H1 (cell line): ENCODE measurements around the gene FBXO2. TPM values are rescaled to one million over a fixed set of nuclear protein-coding genes. Genes with fewer than 3 reads are reported as not detected.

ENCODE experiments used
- CTCF ChIA-PET: fragments of 300-600 bp; sonication (Branson Sonifier 250); formaldehyde crosslinking; loops from one replicate; lab custom pipeline; 2021; ENCODE audit not compliant: partially characterized antibody; lab: Charles Lee
- POLR2A ChIA-PET: fragments of 300-600 bp; sonication (Branson Sonifier 250); formaldehyde crosslinking; loops from one replicate; lab custom pipeline; 2021; ENCODE audit warnings: inconsistent platforms; ENCODE audit not compliant: partially characterized antibody; lab: Charles Lee
- DNase-seq, 2 experiments: peaks; one replicate each; pipeline versions ENCODE4 v3.0.0 to v3.0.0-alpha.2; 2010 to 2022; ENCODE audit warnings: low spot score in 2 of 2, low read depth in 1 of 2, mixed read lengths in 1 of 2
- FAIRE-seq: peaks from 2 replicates; lab custom pipeline; 2011; peaks lifted over from hg19 to GRCh38; lab: Jason Lieb, UNC
- H2AFZ ChIP-seq: 2 replicates; pipeline ENCODE4 v1.8.1; 2012; ENCODE audit warnings: low read length, inconsistent platforms
- H2AK5ac ChIP-seq: 2 replicates; pipeline ENCODE4 v1.6.1; 2013; ENCODE audit warnings: low read depth, low read length
- H2BK120ac ChIP-seq: replicated peaks from 2 replicates; pipeline ENCODE3; 2013; ENCODE audit warnings: low read depth, low read length, inconsistent platforms
- H2BK12ac ChIP-seq: 2 replicates; pipeline ENCODE4 v1.6.1; 2013; ENCODE audit warnings: low read depth, low read length
- H2BK15ac ChIP-seq: 2 replicates; pipeline ENCODE4 v1.6.1; 2013; ENCODE audit warnings: low read length
- H2BK20ac ChIP-seq: 2 replicates; pipeline ENCODE4 v1.6.1; 2013; ENCODE audit warnings: low read length
- H2BK5ac ChIP-seq: 2 replicates; pipeline ENCODE4 v1.6.1; 2013; ENCODE audit warnings: low read depth, low read length
- H3K14ac ChIP-seq: 2 replicates; pipeline ENCODE4 v1.6.1; 2013; ENCODE audit warnings: inconsistent platforms; ENCODE audit not compliant: insufficient read length
- H3K18ac ChIP-seq: 2 replicates; pipeline ENCODE4 v1.6.1; 2013; ENCODE audit warnings: low read length; ENCODE audit errors: extremely low read depth
- H3K23ac ChIP-seq: 2 replicates; pipeline ENCODE4 v1.6.1; 2013; ENCODE audit warnings: inconsistent platforms; ENCODE audit not compliant: insufficient read length
- H3K23me2 ChIP-seq: 2 replicates; pipeline ENCODE4 v1.6.1; 2013; ENCODE audit warnings: low read depth, low read length
- H3K27ac ChIP-seq: 2 replicates; pipeline ENCODE4 v1.6.1; 2011; ENCODE audit warnings: low read depth, low read length, inconsistent platforms
- H3K27me3 ChIP-seq, 4 experiments: replicated peaks in 1 of 4; 1 replicate in 1 of 4; 2 replicates in 3 of 4; pipeline versions ENCODE4 v1.6.1 to v1.8.1; 2011 to 2013; ENCODE audit warnings: low read length in 3 of 4, mild to moderate bottlenecking in 3 of 4, inconsistent platforms in 2 of 4, mixed read lengths in 2 of 4, moderate library complexity in 1 of 4; ENCODE audit not compliant: control insufficient read depth in 3 of 4, insufficient read depth in 3 of 4; ENCODE audit errors: extremely low read depth in 1 of 4
- H3K36me3 ChIP-seq, 4 experiments: 2 replicates each; pipeline versions ENCODE4 v1.6.1 to v1.8.1; 2011 to 2013; ENCODE audit warnings: mild to moderate bottlenecking in 4 of 4, low read length in 3 of 4, moderate library complexity in 2 of 4, control low read depth in 1 of 4, inconsistent platforms in 1 of 4; ENCODE audit not compliant: insufficient read depth in 4 of 4, control insufficient read depth in 2 of 4
- H3K4ac ChIP-seq: replicated peaks from 2 replicates; pipeline ENCODE3; 2013; ENCODE audit warnings: low read length, low read depth, mixed read lengths, inconsistent platforms; ENCODE audit not compliant: insufficient read length
- H3K4me1 ChIP-seq, 4 experiments: replicated peaks in 1 of 4; 1 replicate in 1 of 4; 2 replicates in 3 of 4; pipeline versions ENCODE4 v1.6.1 to v1.8.1; 2011 to 2013; ENCODE audit warnings: low read length in 3 of 4, inconsistent platforms in 2 of 4, mixed read lengths in 1 of 4; ENCODE audit not compliant: insufficient read depth in 4 of 4, control insufficient read depth in 3 of 4
- H3K4me2 ChIP-seq, 2 experiments: 2 replicates each; pipeline versions ENCODE4 v1.6.1 to v1.8.1; 2011 to 2013; ENCODE audit warnings: low read depth in 2 of 2, low read length in 2 of 2, control low read depth in 1 of 2, inconsistent platforms in 1 of 2, mild to moderate bottlenecking in 1 of 2; ENCODE audit not compliant: insufficient read depth in 1 of 2
- H3K4me3 ChIP-seq, 4 experiments: fragments of 200-600, 300-600 bp in 1 of 4; sonication (generic), shearing (Covaris generic), sonication (Bioruptor Twin) in 1 of 4; 2 replicates each; pipeline versions ENCODE4 v1.5.1 to v1.8.1; 2011 to 2016; ENCODE audit warnings: low read length in 4 of 4, low read depth in 3 of 4, control low read depth in 2 of 4, inconsistent platforms in 2 of 4, mild to moderate bottlenecking in 2 of 4, mixed read lengths in 1 of 4, moderate library complexity in 1 of 4; ENCODE audit not compliant: insufficient read depth in 2 of 4; ENCODE audit errors: extremely low read depth in 1 of 4
- H3K56ac ChIP-seq: replicated peaks from 2 replicates; pipeline ENCODE3; 2013; ENCODE audit warnings: low read depth, mild to moderate bottlenecking, mixed read lengths, low read length, inconsistent platforms; ENCODE audit not compliant: insufficient read length
- H3K79me1 ChIP-seq: 2 replicates; pipeline ENCODE4 v1.6.1; 2013; ENCODE audit warnings: low read depth, low read length, control low read depth
- H3K79me2 ChIP-seq, 2 experiments: 2 replicates each; pipeline versions ENCODE4 v1.6.1 to v1.8.1; 2012 to 2013; ENCODE audit warnings: low read length in 2 of 2, mild to moderate bottlenecking in 2 of 2, inconsistent platforms in 1 of 2; ENCODE audit not compliant: insufficient read depth in 2 of 2, control insufficient read depth in 1 of 2
- H3K9ac ChIP-seq, 4 experiments: replicated peaks in 1 of 4; 1 replicate in 1 of 4; 2 replicates in 3 of 4; pipeline versions ENCODE4 v1.6.1 to v1.8.1; 2011 to 2013; ENCODE audit warnings: low read depth in 3 of 4, low read length in 3 of 4, control low read depth in 2 of 4, mild to moderate bottlenecking in 2 of 4, moderate library complexity in 2 of 4, inconsistent platforms in 1 of 4; ENCODE audit errors: extremely low read depth in 1 of 4
- H3K9me3 ChIP-seq, 2 experiments: 2 replicates each; pipeline versions ENCODE4 v1.6.1 to v1.8.1; 2012 to 2013; ENCODE audit warnings: mild to moderate bottlenecking in 2 of 2, moderate library complexity in 2 of 2, control low read depth in 1 of 2, inconsistent platforms in 1 of 2, low read depth in 1 of 2, low read length in 1 of 2, mixed read lengths in 1 of 2; ENCODE audit not compliant: insufficient read depth in 2 of 2
- H4K20me1 ChIP-seq, 2 experiments: replicated peaks in 1 of 2; 2 replicates each; pipeline versions ENCODE3 to v1.8.1; 2011 to 2013; ENCODE audit warnings: inconsistent platforms in 2 of 2, low read length in 2 of 2, mild to moderate bottlenecking in 1 of 2; ENCODE audit not compliant: insufficient read depth in 2 of 2, control insufficient read depth in 1 of 2
- H4K5ac ChIP-seq: 2 replicates; pipeline ENCODE4 v1.6.1; 2013; ENCODE audit warnings: low read length, low read depth, mixed read lengths, inconsistent platforms; ENCODE audit not compliant: insufficient read length
- H4K8ac ChIP-seq: 2 replicates; pipeline ENCODE4 v1.8.0; 2013; ENCODE audit warnings: mild to moderate bottlenecking, moderate library complexity, low read length, inconsistent platforms; ENCODE audit not compliant: insufficient read depth; ENCODE audit errors: extremely low read depth
- H4K91ac ChIP-seq: replicated peaks from 2 replicates; pipeline ENCODE3; 2013; ENCODE audit warnings: low read length, mixed read lengths, inconsistent platforms; ENCODE audit not compliant: insufficient read length
- BACH1 ChIP-seq: IDR thresholded peaks from 2 replicates; pipeline ENCODE4 v1.6.1; 2012; ENCODE audit warnings: low read length, improper control_type of control experiment
- BRCA1 ChIP-seq: IDR thresholded peaks from 2 replicates; pipeline ENCODE4 v1.6.1; 2012; ENCODE audit warnings: low read depth, low read length, improper control_type of control experiment
- CBX5 ChIP-seq: fragments of 300-800, 300-1000 bp; sonication (generic); IDR thresholded peaks from 2 replicates; pipeline ENCODE4 v1.7.1; 2016; ENCODE audit warnings: antibody characterized with exemption, low read length, low read depth
- CEBPB ChIP-seq: IDR thresholded peaks from 2 replicates; pipeline ENCODE4 v1.6.1; 2012; ENCODE audit warnings: low read depth, low read length
- EP300 ChIP-seq, 2 experiments: IDR thresholded peaks; 1 replicate in 1 of 2; 2 replicates in 1 of 2; pipeline ENCODE4 v1.6.1; 2011 to 2012; ENCODE audit warnings: low read depth in 2 of 2, low read length in 2 of 2, mild to moderate bottlenecking in 2 of 2, borderline replicate concordance in 1 of 2, inconsistent platforms in 1 of 2, moderate library complexity in 1 of 2
- HDAC6 ChIP-seq: IDR thresholded peaks from one replicate; pipeline ENCODE4 v1.7.1; 2012; ENCODE audit warnings: low read depth, mild to moderate bottlenecking, inconsistent platforms, low read length, moderate library complexity
- KDM5A ChIP-seq: fragments of 200-600 bp; IDR thresholded peaks from 2 replicates; pipeline ENCODE4 v1.7.1; 2012; ENCODE audit warnings: mild to moderate bottlenecking, low read length, inconsistent platforms, mixed read lengths
- MAFK ChIP-seq: IDR thresholded peaks from 2 replicates; pipeline ENCODE4 v1.6.1; 2012; ENCODE audit warnings: low read depth, mild to moderate bottlenecking, improper control_type of control experiment, low read length
- SIX5 ChIP-seq: IDR thresholded peaks from 2 replicates; pipeline ENCODE4 v1.6.1; 2011; ENCODE audit warnings: mild to moderate bottlenecking, low read depth, low read length
- TAF7 ChIP-seq: optimal IDR thresholded peaks from 2 replicates; pipeline ENCODE3; 2011; ENCODE audit warnings: low read depth, mild to moderate bottlenecking, inconsistent platforms, low read length, moderate library complexity, borderline replicate concordance
- USF2 ChIP-seq: IDR thresholded peaks from 2 replicates; pipeline ENCODE4 v1.6.1; 2011; ENCODE audit warnings: low read length, improper control_type of control experiment
- WGBS, 2 experiments: shearing (Covaris generic) in 1 of 2; methylation state at CpG; one replicate each; pipeline versions ENCODE4 v1.1.6 to v1.1.7; 2013 to 2015; ENCODE audit warnings: low lambda C conversion rate in 2 of 2, mixed read lengths in 2 of 2, inconsistent platforms in 1 of 2, low coverage in 1 of 2, missing lambda C conversion rate in 1 of 2; ENCODE audit not compliant: insufficient replicate concordance in 2 of 2, insufficient coverage in 1 of 2, insufficient read length in 1 of 2; ENCODE audit errors: extremely low coverage in 1 of 2, missing lambda C conversion rate in 1 of 2; 5-methylcytosine and 5-hydroxymethylcytosine counted together
- polyA plus RNA-seq, 7 experiments: library from polyadenylated mRNA; depleted of rRNA in 3 of 7; stranded (reverse) in 5 of 7; unstranded in 2 of 7; fragments of >200 nt in 5 of 7; fragments of 200-250 nt in 2 of 7; gene quantifications; 1 replicate in 5 of 7; 2 replicates in 1 of 7; 4 replicates in 1 of 7; pipeline versions ENCODE4 v1.2.1 to v1.2.3, GENCODE V29; 2011 to 2013; ENCODE audit warnings: missing spikeins in 2 of 7, mixed read lengths in 2 of 7
- total RNA-seq: library from RNA; stranded (reverse); fragmentation: NEBNext Ultra II Directional; extraction: Animal tissue kit (Norgen Biotek cat#: 25700); gene quantifications from 2 replicates; pipeline ENCODE4 v1.2.1, GENCODE V29; 2021

Gene FBXO2
- total and polyA plus RNA-seq, 2 of the 8 experiments (the other 6 are each of a cell fraction or from before 2014, with no cell fraction given) = 51.3 to 57.9 TPM

DNA sequence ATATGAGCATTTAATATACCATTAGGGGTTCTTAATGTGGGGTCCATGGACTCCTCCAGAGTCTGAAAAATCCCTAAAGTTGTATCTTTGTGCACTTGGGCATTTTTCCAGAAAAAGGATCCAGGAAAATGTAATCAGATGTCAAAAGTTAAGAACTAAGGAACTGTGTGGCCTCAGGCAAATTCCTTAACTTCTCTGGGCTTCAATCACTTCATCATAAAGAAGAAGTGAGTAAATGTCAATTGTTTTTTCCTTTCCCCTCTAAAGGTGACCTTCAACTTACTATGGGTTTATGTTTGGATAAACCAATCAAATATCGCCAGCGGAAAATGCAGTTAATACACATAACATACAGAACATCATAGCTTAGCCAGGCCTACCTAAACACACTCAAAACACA, 24.2 kb upstream of the FBXO2 start:
- no peak overlapping the region for H3K14ac ChIP-seq
- H3K4ac ChIP-seq = no peak overlapping the region
- no peak overlapping the region for H3K9ac ChIP-seq
- WGBS, 2 experiments = 96% methylated on average over 2 of the region's 2 CpGs; no CpG with 5 or more reads in 1 of the 2 experiments
- no peak overlapping the region for H4K8ac ChIP-seq
- H2BK120ac ChIP-seq = no peak overlapping the region
- no peak overlapping the region for H3K4me3 ChIP-seq
- H2BK20ac ChIP-seq = no peak overlapping the region
- H4K5ac ChIP-seq = no peak overlapping the region
- peaks cover 13 to 27% of the 10 kb centered on the region in 2 experiments for H4K20me1 ChIP-seq
- no peak overlapping the region for H2BK15ac ChIP-seq
- peaks cover 0 to 21% of the 10 kb centered on the region in 2 experiments; a peak in 2 of 4 replicates for H3K79me2 ChIP-seq
- H3K4me2 ChIP-seq = no peak overlapping the region; a peak in 1 of 4 replicates
- no peak overlapping the region for H3K18ac ChIP-seq
- no peaks in the 10 kb centered on the region for H3K9me3 ChIP-seq
- H3K56ac ChIP-seq = no peak overlapping the region
- no peak overlapping the region for H2BK12ac ChIP-seq
- H4K91ac ChIP-seq = no peak overlapping the region
- no peak for TF ChIP-seq KDM5A
- TF ChIP-seq SIX5 = no peak
- TF ChIP-seq CEBPB = no peak
- TF ChIP-seq MAFK = no peak
- no peak for TF ChIP-seq BRCA1
- no peak for TF ChIP-seq HDAC6
- TF ChIP-seq EP300 (IDR thresholded peaks at IDR 0.05; ENCODE audit: borderline replicate concordance in 1 of 2, low read depth in 2 of 2, low read length in 2 of 2) = no peak
- TF ChIP-seq USF2 = no peak
- no peak for TF ChIP-seq BACH1
- no peak for TF ChIP-seq TAF7
- no peak for TF ChIP-seq CBX5
- TF ChIP-seq, all 59 proteins: peak for 0
- Histone ChIP-seq H3K23ac (no peak overlapping the region), H3K79me1 (peaks cover 6% of the 10 kb centered on the region; the same call in 1 of the 2 replicates), H3K4me1 (peaks cover 6 to 18% (median 13%) of the 10 kb centered on the region in 4 experiments), H2AK5ac (no peak overlapping the region), H2AFZ (no peak overlapping the region), H3K27me3 (no peaks in the 10 kb centered on the region), H3K27ac (no peak overlapping the region), H3K23me2 (peaks cover 8% of the 10 kb centered on the region), H3K36me3 (peaks cover 32 to 59% (median 40%) of the 10 kb centered on the region in 4 experiments), H2BK5ac (no peak overlapping the region)
- ChIA-PET POLR2A (interaction anchor here (1.0 to 32.0 kb wide), 7 partner anchors 6 to 66 kb away, joined by 3 to 1025 read pairs (median 6); partner anchors contain the start of genes DRAXIN, FBXO6 and MAD2L2), CTCF (interaction anchor here (1.0 to 21.6 kb wide), 5 partner anchors 12 to 41 kb away, joined by 3 to 266 read pairs (median 5); no protein-coding TSS in a partner anchor)
- DNase-seq (no peak), FAIRE-seq (no peak)
